DMS153 treated with DMSO at 0.1 percent for 48 hours (cell line): ENCODE results near the gene DYRK1A.

Experiments
- DNase-seq: peaks from one replicate; lab custom pipeline; 2025; ENCODE audit not compliant: unreplicated experiment; lab: John Stamatoyannopoulos, UW

The DYRK1A gene

GRCh38 chr21:37384416-37384815 is 17.8 kb downstream of the DYRK1A start:
- DNase-seq: no peak

- DNase-seq: no peak
Observed at GRCh38 chr21:37385179-37385765, 18.7 kb downstream of the DYRK1A start.

- DNase-seq: no peak
Observed at GRCh38 chr21:37386151-37386550, 19.6 kb downstream of the DYRK1A start.

GRCh38 chr21:37389456-37389855 is 22.9 kb downstream of the DYRK1A start:
- DNase-seq: no peak

- DNase-seq: no peak
Observed at GRCh38 chr21:37391666-37392065, 25.1 kb downstream of the DYRK1A start.

- no peak for DNase-seq
Observed at GRCh38 chr21:37392441-37392840, 25.9 kb downstream of the DYRK1A start.

- no peak for DNase-seq
Observed at GRCh38 chr21:37393030-37393429, 26.5 kb downstream of the DYRK1A start.

- DNase-seq: no peak
Observed at GRCh38 chr21:37393786-37394185, 27.2 kb downstream of the DYRK1A start.

GRCh38 chr21:37395961-37396360 is 29.4 kb downstream of the DYRK1A start:
- DNase-seq: no peak

GRCh38 chr21:37396855-37397254 is 30.3 kb downstream of the DYRK1A start:
- no peak for DNase-seq

- no peak for DNase-seq
Observed at GRCh38 chr21:37398697-37399096, 32.1 kb downstream of the DYRK1A start.

GRCh38 chr21:37402251-37402867 is 35.8 kb downstream of the DYRK1A start:
- no peak for DNase-seq

- DNase-seq: no peak
Observed at GRCh38 chr21:37405629-37406028, 39.1 kb downstream of the DYRK1A start.

- DNase-seq: no peak
Observed at GRCh38 chr21:37407719-37408420, 41.3 kb downstream of the DYRK1A start.

GRCh38 chr21:37408464-37409193 is 42.1 kb downstream of the DYRK1A start:
- no peak for DNase-seq

GRCh38 chr21:37410639-37411038 is 44.1 kb downstream of the DYRK1A start:
- no peak for DNase-seq

- no peak for DNase-seq
Observed at GRCh38 chr21:37412603-37413360, 46.2 kb downstream of the DYRK1A start.

GRCh38 chr21:37413553-37414291 is 47.1 kb downstream of the DYRK1A start:
- DNase-seq: no peak

GRCh38 chr21:37414292-37415253 is 48.0 kb downstream of the DYRK1A start:
- no peak for DNase-seq
